ENCODE results near the gene GLTP.

The GLTP gene

DNA sequence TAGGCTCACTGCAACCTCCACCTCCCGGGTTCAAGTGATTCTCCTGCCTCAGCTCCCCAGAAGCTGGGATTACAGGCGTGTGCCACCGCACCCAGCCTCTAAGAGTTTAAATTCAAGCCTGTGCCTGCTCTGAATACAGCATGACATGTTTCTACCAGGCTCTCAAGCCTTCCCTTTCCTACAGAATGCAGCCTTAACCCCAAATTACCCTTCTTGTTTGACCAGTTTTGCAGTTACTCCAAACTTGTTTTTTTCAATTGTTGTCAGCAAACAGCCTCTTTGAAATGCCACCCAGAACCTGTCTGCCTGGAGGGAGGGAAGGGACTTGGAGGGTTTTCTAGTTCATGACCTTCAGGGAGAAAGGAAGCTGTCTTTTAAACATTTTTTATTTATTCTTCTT lies 15.4 kb downstream of the GLTP start:
- 0 out of 2 replicates have a peak, but pooled peaks have one; percentile 7 for TF ChIP-seq NFIC (IDR thresholded peaks at IDR 0.05)
- TF ChIP-seq, protein P1, sequence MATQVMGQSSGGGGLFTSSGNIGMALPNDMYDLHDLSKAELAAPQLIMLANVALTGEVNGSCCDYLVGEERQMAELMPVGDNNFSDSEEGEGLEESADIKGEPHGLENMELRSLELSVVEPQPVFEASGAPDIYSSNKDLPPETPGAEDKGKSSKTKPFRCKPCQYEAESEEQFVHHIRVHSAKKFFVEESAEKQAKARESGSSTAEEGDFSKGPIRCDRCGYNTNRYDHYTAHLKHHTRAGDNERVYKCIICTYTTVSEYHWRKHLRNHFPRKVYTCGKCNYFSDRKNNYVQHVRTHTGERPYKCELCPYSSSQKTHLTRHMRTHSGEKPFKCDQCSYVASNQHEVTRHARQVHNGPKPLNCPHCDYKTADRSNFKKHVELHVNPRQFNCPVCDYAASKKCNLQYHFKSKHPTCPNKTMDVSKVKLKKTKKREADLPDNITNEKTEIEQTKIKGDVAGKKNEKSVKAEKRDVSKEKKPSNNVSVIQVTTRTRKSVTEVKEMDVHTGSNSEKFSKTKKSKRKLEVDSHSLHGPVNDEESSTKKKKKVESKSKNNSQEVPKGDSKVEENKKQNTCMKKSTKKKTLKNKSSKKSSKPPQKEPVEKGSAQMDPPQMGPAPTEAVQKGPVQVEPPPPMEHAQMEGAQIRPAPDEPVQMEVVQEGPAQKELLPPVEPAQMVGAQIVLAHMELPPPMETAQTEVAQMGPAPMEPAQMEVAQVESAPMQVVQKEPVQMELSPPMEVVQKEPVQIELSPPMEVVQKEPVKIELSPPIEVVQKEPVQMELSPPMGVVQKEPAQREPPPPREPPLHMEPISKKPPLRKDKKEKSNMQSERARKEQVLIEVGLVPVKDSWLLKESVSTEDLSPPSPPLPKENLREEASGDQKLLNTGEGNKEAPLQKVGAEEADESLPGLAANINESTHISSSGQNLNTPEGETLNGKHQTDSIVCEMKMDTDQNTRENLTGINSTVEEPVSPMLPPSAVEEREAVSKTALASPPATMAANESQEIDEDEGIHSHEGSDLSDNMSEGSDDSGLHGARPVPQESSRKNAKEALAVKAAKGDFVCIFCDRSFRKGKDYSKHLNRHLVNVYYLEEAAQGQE (IDR thresholded peaks at IDR 0.05; ENCODE audit: low read depth) = no peak
- TF ChIP-seq TEAD4 (IDR thresholded peaks at IDR 0.05) = peak; percentile 47; the same call in 1 of the 2 replicates
- 0 out of 2 replicates have a peak, but pooled peaks have one; percentile 16 for TF ChIP-seq CEBPB (IDR thresholded peaks at IDR 0.05)
- TF ChIP-seq RAD21 (IDR thresholded peaks at IDR 0.05; ENCODE audit: low read depth) = no peak
- no peak; the same call in 1 of the 2 replicates for TF ChIP-seq MAX (IDR thresholded peaks at IDR 0.05)
- TF ChIP-seq TAF1 (IDR thresholded peaks at IDR 0.05; ENCODE audit: low read depth) = no peak
- TF ChIP-seq, protein P2, sequence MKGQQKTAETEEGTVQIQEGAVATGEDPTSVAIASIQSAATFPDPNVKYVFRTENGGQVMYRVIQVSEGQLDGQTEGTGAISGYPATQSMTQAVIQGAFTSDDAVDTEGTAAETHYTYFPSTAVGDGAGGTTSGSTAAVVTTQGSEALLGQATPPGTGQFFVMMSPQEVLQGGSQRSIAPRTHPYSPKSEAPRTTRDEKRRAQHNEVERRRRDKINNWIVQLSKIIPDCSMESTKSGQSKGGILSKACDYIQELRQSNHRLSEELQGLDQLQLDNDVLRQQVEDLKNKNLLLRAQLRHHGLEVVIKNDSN (IDR thresholded peaks at IDR 0.05) = no peak
- no peak for TF ChIP-seq FOXM1 (IDR thresholded peaks at IDR 0.05; ENCODE audit: borderline replicate concordance, low read depth)

- TF ChIP-seq CREB1 (IDR thresholded peaks at IDR 0.05; ENCODE audit: low read depth) (no peak), TEAD4 (IDR thresholded peaks at IDR 0.05) (no peak), CEBPB (IDR thresholded peaks at IDR 0.05) (no peak), FOXM1 (IDR thresholded peaks at IDR 0.05; ENCODE audit: borderline replicate concordance, low read depth) (no peak), ZBTB7A (IDR thresholded peaks at IDR 0.05; ENCODE audit: low read depth) (no peak), YY1 (IDR thresholded peaks at IDR 0.05; ENCODE audit: low read depth) (no peak), RAD21 (IDR thresholded peaks at IDR 0.05; ENCODE audit: low read depth) (no peak), TCF12 (IDR thresholded peaks at IDR 0.05; ENCODE audit: low read depth) (no peak), NFIC (IDR thresholded peaks at IDR 0.05) (no peak), EGR1 (IDR thresholded peaks at IDR 0.05) (no peak), MAX (IDR thresholded peaks at IDR 0.05) (no peak), EP300 (IDR thresholded peaks at IDR 0.05; ENCODE audit: borderline replicate concordance) (no peak)
- TF ChIP-seq, protein P1 (IDR thresholded peaks at IDR 0.05; ENCODE audit: low read depth) = no peak
These were observed 16.3 kb downstream of the GLTP start for GRCh38 chr12:109863847-109864712.

DNA sequence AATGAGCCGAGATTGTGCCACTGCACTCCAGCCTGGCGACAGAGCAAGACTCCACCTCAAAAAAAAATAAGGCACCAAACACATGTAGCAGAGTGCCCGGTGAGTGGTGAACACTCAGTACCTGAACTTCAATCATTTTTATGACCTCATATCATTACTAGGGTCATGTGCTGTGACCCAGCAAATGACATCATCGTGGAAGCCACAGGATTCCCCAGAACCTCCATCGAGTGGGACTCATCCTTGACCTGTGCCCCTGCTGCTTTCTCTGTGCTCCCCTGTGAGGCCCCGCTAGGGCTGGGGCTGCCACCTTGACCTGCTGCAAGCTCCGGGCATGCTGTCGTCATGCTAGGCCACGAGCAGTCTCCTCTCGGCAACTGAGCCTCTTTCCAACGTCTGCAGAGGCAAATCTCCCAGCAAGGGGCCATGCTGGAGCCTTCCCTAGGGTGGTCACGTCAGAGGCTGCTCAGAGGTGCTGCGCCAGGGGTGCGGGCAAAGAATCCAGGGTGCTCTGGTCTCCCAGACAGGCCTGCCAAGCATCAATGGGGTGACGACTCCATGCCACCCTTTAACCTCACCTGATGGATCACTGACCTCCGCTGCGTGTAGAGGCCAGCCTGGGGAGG lies 18.5 kb downstream of the GLTP start:
- no peak for TF ChIP-seq MAX (IDR thresholded peaks at IDR 0.05)
- TF ChIP-seq EGR1 (IDR thresholded peaks at IDR 0.05) = no peak
- TF ChIP-seq NFIC (IDR thresholded peaks at IDR 0.05) = no peak
- TF ChIP-seq, protein P2 (IDR thresholded peaks at IDR 0.05) = no peak
- no peak for TF ChIP-seq YY1 (IDR thresholded peaks at IDR 0.05; ENCODE audit: low read depth)
- TF ChIP-seq TCF12 (IDR thresholded peaks at IDR 0.05; ENCODE audit: low read depth) = no peak
- no peak for TF ChIP-seq TEAD4 (IDR thresholded peaks at IDR 0.05)
- TF ChIP-seq, protein P1 (IDR thresholded peaks at IDR 0.05; ENCODE audit: low read depth) = no peak
- TF ChIP-seq TAF1 (IDR thresholded peaks at IDR 0.05; ENCODE audit: low read depth) = no peak
- no peak for TF ChIP-seq EP300 (IDR thresholded peaks at IDR 0.05; ENCODE audit: borderline replicate concordance)
- TF ChIP-seq CEBPB (IDR thresholded peaks at IDR 0.05) = no peak; the same call in 1 of the 2 replicates
- no peak for TF ChIP-seq ZBTB7A (IDR thresholded peaks at IDR 0.05; ENCODE audit: low read depth)
- no peak for TF ChIP-seq CREB1 (IDR thresholded peaks at IDR 0.05; ENCODE audit: low read depth)

Measured in Ishikawa (cell line).